HG03439 (cell line): Measurements from ENCODE around the gene CARD9.

Experiments used
- ATAC-seq: cut with Tn5 transposase; IDR thresholded peaks from one replicate; pipeline ENCODE4 v1.9.1; 2021; ENCODE audit warnings: mild to moderate bottlenecking, moderate library complexity; ENCODE audit not compliant: unreplicated experiment

Gene CARD9

DNA sequence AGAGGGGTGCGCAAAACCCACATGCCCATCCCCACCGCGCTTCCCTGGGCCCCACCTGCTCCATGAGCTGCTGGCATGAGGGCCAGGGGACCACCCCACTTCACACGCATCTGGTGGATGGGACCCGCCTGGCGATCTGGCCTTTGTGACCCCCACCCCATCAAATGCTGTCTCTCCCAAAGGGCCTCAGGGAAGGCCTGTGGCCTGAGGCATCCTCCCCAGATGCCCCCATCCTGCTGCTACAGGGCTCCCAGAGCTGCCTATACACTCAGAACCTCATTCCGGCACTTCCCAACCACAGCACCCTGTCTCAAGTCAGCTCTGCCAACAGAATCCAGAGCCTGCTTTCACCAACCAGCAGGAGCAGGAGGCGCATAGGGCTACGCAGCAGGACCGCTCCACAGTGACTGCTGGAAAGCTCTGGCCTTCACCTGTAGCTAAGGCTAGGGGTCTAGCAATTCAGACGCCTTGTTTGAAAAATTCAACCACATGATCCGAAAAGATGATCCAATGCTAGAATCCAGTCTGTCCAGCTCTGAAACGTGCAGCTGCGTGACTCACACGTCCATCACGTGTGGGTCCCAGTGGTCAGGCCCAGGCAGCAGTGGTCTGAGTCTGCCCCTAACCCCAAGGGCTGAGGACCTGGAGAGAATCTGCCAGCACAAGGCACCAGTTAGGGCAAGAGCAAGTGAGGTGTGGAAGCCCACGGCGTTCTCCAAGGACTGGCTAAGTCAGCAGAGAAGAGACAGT is 27.9 kb upstream of the CARD9 start:
- ATAC-seq, result no peak

DNA sequence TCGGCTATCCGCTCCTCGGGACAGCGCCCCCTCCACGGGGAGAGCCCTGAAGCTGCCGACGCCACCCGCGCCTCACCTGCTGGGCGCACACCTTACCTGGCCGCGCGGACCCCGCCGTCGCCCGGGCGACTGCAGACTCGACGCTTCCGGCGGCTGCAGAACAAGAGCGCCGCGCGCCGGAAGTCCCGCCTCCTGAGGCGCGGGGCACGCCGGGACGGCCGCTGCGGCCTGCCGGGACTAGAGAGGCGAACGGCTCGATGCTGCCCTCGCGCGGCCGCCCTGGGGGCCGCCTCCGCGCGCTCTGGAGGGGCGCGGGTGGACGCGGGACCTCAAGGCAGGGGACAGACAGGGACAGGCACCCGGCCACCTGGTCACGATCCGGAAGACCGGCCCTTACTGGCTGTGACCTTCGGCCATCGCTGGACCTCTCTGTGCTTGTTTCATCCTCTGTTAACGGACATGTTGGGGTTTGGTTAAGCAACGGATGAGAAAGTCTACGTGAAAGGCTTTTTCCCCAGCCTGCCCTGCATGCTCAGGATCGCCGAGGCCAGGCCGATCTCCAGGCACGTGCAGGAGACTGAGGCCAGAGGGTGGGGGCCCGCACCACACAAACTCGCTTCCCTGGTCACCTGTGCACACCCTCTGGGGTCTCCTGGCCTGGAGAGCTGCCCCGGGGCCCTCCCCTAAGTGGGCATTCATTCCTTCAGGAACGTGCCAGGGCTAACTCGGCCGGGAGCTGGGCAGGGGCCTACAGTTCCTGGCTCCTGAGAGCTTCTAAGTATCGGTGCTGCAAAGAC is 26.8 kb upstream of the CARD9 start, which contains the start of gene SNAPC4:
SNAPC4 (minus strand) TSS at position 133 of the 797 bp plus-strand sequence. CDS start 1,742 bp downstream, outside the sequence.
- peak; percentile 61 for ATAC-seq

DNA sequence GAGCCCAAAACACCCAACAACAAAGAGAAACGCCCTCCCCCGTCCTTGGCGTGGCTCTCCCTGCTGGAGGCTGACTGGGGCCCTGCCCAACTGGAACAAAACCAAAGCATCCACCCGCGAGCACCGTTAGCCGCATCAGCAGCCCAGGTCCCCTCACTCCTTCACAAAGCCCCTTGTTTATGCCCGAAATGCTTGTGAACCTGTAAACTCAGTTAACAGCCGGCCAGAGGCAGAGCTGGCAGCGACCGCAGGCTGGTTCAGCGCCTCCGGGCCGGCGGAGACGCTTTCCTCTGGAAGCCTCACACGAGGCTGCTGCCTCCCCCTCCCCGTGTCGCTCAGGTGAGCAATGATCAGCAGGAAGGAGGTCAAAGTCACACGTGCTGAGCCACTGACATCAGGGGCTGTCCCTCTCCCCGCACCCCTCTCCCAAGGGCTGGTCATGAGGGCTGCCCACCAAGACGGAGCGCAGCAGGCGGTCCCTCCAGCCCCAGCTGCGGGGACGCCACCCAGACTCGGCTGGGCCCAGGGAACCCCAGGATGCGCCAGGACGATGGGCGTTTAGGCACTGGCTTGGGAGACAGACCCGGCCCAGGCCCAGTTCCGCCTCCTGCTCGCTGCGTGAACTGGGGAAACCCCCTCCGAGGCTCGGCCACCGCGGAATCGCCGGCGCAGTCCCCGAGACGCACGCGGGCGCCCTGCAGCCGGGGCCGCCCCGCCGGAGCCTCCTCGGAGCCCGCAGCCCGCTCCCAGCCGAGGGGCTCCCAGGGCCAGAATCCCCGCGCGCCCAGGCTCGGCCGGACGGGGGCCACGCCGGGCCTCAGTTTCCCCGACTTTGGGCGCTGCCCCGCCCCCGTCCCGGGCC is 25.9 kb upstream of the CARD9 start:
- ATAC-seq, result peak; percentile 29

DNA sequence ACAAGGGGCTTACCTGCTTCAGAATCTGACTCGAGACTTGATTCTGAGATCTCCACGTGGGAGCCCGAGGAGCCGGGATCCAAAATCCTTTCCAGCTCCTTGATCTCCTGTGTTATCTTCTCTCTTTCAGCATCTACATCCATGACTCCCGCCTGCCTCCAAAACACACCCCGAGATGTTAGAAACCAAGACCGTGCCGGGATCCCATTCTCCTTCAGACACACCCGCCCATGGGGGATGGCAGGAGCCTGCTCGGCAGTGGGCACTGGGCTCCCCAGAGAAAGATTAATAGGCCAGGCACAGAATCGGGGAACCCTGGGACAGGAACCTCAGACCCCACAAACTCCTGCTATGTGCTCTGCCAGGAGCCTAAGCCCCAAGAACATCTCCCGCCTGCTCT is 24.8 kb upstream of the CARD9 start:
- ATAC-seq, result no peak

DNA sequence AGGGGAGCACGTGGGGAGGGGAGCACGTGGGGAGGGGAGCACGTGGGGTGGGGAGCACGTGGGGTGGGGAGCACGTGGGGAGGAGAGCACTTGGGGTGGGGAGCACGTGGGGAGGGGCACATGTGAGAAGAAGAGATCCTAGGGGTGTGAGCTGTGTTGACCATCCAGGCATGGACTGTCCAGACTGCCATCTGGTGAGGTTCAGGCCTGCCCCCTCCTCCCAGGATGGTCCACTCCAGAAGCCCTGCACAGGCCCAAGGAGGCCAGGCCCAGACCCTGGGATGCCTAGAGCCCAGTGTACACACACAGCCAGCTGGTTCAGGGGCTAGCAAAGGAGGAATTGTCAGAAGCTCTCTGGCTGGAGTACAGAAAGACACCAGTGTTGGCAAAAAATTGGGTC is 24.2 kb upstream of the CARD9 start:
- no peak for ATAC-seq

DNA sequence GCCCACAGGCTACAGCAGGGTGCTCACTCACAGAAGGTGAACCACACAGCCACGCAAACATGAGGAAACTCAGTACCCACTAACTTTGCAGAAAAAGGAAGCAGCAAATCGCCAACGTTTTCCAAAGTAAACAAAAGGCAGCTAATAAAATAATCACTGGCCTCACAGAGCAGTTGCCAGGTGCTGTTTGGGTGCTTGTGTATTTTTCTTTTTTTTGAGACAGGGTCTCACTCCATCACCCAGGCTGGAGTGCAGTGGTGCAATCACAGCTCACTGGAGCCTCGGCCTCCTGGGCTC is 22.7 kb upstream of the CARD9 start:
- no peak for ATAC-seq

DNA sequence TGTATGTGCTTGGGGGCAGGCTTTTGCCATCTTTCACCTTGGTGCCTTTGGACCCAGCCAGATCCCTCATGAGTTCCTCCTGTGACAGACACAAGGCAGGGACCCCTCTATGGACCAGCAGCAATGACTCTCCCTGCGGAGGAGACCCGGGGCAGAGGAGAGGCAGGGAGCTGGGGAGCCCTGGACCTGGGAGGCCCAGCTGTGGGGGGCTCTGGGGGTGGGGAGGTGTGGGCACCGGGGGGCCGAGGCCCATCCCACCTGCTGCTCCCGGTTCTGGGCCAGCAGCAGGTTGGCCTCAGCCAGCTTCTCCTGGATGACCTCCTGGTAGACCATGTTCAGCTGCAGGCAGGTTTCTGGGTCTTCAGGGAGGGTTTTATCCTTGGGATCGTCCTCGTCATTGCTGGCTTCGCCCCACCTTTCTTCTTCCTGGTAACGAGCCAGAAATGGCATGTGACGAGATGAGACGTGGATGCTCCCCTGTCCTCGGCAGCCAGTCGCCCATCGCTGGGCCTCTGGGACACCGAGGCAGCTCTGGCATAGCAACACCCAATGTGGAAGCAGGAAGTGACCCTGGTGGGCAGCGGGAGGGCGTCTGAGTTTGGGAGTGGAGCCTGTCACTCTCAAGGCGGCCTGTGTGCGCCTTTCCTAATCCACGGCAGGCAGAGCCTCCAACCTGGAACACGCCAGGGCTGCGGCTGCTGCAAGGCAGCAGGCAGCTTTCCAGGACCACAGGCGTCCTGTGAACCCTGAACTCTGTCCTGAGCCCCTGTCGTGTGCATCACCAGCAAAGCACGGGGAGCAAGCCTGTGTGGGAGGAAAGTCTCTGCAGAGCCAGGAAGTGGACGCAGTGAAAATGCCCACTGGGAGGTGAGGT is 22.1 kb upstream of the CARD9 start:
- ATAC-seq, result no peak

DNA sequence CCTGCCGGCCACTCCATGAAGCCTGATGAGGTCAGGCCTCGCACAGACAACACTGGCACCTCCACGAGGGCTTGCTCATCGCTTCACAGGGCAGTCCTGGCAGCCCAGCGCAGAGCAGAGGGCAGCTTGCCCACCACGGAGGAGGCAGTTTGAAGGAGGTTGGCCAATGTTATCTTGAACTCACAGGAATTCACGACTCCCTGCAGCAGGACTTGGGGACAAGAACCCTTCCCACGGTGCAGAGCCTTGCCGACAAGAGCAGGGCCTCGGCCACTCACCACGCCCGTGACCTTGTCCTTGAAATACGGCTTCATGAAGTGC is 21.5 kb upstream of the CARD9 start:
- no peak for ATAC-seq

DNA sequence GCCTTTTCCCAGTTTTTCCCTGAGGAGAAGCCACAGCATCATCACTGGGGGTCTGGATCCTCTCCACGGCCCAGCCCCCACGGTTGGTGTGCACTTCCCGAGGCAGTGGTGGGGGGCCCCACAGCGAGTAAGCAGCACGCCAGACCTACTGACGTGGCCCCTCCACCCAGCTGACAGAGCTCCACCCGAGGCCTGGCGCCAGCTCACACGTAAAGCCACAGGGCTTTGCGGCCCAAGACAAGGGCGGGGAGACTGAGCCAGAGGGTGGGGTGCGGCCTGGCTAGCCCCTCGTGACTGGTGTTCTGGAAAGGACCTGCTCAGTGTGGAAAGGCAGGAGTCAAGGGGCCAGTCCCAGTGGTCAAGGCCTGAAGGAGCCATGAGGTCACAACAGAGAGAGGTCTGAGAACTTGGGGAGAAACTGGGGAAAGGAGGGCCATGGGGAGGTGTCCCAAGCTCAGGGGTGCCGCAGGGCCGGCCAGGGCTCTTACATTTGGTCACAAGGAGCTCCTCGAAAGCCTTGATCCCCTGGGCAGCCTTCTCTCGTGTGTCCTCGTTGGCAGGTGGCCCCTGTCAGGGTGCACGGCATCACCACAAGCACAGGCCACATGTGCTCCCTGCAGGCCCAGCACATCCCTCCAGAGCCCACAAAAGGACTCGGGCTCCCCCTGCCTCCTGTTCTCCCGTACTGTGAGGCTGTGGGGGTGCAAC is 21.0 kb upstream of the CARD9 start:
- ATAC-seq, result no peak

DNA sequence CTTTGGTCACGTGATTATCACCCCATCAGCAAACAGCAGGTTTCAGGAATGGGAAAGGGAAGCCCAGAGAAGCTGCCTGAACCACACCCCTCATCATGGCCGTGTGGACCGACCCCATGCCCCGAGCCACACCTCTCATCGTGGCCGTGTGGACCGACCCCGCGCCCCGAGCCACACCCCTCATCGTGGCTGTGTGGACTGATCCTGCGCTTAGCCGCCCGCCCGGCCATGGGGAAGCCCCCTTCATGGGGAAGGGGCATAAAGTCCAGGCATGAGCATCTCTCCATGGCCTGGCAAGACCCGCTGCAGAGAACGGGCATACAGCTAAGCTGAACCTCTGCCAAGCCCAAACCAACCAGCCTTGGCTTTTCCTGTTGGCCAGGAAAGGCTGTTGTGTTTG is 20.1 kb upstream of the CARD9 start:
- no peak for ATAC-seq

DNA sequence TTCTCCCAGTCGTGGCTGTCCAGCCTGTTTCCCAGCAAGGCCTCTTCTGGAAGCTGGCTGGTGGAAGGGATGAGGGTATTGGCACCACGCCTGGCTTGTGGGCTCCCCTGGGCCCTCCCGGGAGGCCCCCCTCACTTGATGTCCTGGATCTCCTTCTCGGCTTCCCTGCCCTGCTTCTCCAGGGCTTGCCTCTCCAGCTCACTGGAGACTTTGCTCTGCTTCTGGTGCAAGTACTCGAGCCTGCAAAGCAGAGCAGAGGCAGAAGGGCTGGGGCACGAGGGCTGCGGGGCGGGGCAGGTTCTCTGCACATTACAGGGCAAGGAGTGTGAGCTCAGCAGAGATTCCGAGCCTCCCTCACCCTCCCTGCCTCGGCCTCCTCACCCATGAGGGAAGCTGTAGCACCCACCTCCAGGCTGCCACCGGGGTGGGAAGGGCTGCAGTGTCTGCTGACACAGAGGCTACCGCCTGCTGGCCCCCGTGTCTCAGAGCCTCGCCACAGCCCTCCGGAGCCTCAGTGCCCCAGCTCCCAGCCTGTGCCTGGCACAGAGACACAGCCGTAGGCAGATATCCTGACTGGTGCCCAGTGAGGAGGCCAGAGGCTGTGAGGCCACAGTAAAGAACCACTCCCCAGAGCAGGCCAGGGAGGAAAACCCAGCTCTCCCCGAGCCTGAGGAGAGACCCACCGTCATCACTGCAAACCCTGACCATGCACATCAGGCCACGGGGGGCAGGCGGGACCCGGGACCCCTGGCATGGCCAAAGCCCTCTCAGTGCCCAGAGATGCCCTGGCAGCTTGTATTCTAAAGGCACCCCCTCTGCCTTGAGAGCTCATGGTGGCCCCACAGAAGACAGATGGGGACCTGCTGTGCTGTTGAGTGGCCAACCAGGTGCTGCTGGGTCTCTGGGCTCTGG is 19.3 kb upstream of the CARD9 start:
- ATAC-seq, result no peak

DNA sequence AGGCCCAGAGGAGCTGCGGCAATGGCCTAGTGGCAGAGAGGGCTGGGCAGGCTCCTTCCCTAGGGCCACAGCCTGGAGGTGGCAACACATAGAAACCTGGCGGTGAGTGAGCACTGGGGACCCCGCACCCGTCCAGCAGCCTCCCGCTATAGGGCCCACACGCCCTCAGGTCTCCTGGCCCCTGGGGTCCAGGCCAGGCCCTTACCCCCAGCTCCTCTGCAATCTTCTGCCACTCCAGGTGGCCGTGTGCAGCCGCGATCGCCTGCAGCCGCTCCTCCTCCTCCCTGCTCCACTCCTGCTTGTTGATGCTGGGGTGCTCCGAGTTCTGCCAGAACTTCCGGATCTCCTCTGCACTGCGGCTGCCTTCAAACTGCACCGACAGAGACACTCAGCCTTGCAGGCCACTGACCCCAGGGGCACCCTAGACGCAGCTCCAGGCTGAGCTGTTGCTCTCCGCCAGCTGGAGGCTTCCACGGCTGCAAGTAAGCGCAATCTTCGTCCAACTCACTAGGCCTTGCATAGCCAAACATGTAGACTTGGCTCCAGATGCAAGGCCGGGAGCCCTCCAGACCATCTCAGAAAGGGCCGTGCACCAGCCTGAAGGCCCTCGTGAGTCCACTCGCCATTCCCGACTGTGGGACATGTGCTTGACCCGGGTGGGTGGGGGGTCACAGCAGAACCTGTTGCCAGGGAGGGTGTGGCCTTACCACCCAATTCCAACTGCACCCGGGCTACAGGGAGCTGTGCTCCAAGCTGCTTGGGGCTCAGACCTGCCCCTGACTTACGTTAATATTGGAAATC is 18.5 kb upstream of the CARD9 start:
- ATAC-seq, result no peak

DNA sequence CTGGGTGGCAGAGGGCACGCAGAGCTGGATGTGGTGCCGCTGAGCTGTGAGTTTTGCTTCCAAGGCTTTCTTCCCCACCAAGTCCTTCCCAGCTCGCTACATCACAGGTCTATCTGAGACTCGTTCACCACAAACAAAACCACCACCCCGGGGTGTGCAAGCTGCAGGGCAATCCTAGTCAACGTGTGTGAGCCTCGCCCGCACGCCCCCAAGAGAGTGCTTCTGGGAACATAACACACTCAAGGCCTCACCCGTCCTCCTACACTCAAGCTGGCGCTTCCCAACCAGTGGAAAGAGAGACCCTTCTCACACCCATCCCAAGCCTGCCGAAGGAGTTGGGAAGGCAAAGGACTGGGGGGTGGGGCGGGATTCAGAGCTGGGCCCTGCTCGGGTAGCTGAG is 15.9 kb upstream of the CARD9 start:
- ATAC-seq, result no peak

DNA sequence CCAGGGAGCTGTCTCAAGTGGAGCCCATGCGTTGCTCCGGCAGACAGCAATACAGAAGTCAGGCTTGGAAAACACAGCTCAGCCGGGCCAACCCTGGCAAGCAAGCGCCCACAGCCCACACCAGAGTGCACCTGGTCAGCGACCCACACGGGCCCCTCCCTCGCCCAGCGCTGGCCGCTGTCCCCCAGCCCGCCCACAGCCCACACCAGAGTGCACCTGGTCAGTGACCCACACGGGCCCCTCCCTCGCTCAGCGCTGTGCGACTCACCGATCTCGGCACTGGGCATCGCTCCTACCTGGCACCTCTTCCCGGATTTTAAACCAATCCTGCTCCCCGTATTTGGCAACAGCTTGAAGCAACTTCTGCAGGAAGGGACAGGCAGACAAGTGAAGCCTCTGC is 13.7 kb upstream of the CARD9 start:
- ATAC-seq, result no peak

DNA sequence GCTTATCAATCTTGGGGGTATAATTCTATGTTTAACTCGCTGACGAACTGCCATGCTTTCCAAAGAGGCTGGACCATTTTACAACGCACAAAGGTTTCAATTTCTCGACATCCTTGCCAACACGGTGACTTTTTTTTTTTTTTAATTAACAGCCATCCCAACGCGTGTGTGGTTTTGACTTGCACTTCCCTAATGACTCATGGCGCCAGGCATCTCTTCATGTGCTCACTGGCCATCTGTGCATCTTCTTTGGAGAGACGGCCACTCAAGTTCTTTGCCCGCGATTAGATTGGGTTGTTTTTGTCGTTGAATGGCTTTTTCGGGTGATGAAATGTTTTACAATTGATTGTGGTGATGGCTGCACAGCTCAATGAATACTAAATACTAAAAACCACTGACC is 12.5 kb upstream of the CARD9 start:
- ATAC-seq, result no peak

DNA sequence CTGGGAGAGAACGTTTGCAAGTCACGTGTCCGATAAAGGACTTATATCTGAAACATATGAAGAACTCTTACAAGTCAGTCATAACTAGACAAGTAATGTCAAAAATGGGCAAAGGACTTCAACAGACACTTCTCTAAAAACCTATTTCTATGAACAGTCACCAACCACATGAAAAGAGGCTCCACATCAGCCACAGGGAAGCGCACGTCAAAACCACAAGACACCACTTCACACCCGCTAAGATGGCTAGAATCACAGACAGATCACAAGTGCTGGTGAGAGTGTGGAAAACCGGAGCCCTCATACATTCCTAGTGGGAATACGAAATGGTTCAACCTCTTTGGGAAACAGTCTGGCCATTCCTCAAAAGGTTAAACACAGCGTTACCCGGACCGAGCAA is 11.5 kb upstream of the CARD9 start:
- ATAC-seq, result no peak

DNA sequence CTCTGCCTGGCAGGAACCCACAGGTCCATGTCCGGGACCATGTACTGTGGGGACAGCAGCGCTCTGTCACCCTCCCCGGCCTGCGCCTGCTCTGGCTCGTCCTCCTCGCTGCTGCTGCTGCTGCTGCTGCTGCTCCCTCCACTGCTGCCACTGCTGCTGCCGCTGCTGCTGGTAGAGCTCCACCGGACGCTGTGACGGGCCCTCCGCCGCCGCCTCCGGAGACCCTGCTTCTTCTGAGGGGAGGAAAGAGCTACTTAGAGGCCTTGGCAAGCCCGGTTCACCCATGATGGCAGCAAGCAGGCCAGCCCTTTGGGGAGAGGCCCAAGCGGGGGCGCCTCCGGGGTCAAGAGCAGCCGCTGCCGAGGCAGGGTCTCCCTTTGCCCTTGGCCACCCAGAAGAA is 10.0 kb upstream of the CARD9 start:
- ATAC-seq, result no peak

DNA sequence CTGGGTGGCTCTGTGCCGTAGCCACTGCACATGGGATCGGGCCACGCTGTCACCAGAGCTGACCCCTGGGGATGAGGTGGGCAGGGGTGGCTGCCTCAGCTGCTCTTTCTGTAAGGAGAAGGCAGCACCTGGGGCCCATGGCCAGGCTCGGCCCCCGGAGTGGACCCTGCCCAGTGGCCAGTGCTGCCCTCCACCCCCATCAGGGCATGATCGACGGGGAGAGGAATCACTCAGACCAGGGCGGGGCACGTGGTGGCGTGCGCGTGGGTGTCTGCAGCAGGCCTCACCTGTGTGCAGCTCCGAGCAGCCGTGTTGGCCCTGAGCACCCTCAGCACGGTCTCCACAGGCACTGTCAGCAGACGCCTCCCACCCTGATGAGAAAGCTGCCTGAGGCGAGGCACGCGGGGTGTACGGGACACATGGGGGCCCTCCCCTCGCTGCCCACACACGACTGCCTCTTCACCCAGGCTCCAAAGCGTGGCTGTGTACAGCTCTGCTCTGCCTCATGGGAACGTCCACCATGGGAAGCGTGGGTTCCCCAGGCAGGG is 8.6 kb upstream of the CARD9 start:
- no peak for ATAC-seq
